NCI-H2196 (cell line): Measurements from ENCODE around the gene CEP250.

Source experiments
- DNase-seq: peaks from one replicate; lab custom pipeline; 2025; ENCODE audit not compliant: unreplicated experiment; lab: John Stamatoyannopoulos, UW

Gene CEP250

GRCh38 chr20:35560105-35560511, 104.7 kb downstream of the CEP250 start:
- no peak for DNase-seq

DNA sequence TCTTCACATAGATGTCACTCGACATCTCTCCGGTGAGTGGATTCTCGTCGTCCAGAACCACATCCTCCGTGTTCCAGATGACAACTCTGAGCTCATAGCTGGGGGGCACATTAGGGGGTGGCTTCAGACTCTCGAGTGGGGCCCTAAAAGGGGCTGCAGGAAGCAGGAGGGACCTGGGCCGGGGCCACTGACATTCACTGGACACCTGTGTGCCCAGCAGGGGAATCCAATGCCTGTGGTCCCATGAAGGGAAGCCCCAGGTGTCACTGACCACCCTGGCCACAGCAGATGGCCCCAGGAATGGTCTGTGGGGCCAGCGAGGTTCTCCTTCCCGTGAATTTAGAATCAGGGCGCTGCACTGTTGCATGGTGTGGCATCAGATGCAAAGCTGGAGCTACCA, 105.1 kb downstream of the CEP250 start:
- DNase-seq: no peak

DNA sequence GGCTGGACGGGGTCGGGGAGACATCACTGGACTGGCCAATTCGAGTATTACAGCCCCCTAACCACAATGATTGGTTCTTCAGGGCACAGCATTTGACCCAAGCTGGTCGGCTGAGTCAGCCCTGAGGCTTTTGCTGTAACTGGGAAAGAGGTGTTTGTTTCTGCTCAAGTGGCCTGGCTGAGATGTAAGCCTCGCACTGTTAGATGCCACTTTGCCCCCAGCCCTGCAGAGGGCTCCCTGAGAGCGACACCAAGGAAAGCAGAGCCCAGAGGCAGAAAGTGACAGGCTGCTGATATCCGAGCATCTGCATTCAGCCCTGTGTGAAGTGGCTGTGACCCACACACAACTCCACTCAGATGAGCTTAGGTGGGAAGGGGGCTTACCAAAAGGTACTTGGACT, 105.9 kb downstream of the CEP250 start:
- peak; percentile 74 for DNase-seq

DNA sequence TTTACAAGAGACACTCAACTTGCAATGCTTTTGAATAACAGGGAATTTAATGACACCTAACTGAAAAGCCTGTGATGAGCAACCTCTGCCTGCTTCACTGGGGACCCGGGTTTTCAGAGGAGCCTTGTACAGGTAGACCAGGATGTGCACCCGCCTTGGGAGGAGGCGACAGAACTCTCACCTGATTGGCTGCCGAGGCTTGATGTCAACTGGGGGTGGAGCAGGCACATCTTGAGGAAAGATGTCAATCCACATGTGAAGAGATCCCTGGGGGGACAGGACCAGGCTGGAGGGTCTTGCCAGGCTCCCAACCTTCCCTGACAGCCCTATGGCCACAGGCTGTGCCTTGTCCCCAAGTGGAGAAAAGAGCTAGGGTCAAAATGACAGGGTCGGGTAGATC, 106.3 kb downstream of the CEP250 start:
- peak; percentile 21 for DNase-seq

DNA sequence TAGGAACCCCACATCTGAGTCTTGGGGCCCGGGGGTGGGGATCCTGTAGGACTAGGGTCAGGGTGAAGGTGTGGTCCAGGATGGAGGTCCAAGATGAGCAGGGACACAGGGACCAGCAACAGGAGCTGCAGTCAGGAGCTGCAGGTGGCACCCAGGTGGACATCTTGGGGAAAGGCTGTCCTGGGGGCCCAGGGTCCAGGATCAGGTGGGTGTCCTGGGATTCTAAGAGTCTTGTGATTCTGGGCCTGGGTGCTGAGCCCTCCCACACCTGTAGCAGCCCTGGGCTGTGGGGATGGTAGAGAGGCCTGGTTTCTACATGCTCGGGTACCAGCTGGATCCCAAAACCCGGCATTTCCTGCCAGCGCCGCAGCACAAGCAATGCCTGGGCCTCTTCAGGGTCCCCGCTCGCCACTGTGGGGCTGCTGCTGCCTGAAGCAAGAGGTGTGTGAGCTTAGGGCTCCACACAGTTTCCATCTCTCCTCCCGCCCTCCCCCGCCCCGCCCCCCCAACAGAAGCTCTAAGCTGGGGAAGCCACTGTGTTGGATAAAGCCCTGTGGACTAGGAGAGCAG, 107.2 kb downstream of the CEP250 start:
- DNase-seq: no peak

GRCh38 chr20:35563834-35564233, 108.4 kb downstream of the CEP250 start:
- DNase-seq: no peak

DNA sequence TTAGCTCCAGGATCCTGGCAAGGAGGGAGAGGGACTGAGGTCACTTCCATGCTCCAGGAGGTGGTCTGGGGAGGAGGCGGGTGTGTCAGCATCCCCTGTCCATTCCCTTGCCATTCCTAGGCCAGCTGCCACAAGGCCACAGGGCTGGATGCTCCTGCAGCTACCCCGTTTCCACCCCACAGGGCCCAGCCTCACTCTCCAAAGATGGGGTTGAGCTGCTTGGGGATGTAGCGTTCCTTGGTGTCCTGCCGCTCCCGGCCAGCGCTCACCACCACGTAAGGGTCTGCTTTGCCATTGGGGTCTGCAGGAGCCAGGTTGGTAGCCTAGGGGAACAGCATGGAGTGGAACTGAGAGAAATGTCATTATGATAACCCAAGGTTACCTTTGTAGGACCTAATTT, 109.5 kb downstream of the CEP250 start:
- DNase-seq: no peak

DNA sequence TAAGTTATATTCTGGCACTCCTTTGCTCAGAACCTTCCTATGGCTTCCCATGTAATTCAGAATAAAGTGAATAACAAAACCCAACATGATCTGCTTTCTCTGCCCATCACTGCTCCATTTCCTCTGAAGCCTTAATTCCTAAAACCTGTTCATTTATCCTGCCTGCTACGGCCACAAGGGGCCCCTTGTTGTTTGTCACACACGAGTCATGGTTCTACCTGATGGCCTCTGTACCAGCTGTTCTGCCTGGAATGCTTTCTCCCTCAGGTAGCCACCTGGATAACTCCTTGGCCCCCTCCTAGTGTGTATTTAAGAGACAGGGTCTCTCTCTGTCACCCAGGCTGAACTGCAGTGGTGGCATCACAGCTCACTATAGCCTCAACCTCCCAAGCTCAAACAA, 113.2 kb downstream of the CEP250 start:
- peak; percentile 28 for DNase-seq
